ENCODE measurements around the gene NDUFC2.
"Not testable (repeated sequence)": the region's sequence is repeated elsewhere in the genome, so short reads cannot be mapped to it uniquely, and the experiment has no call there.

Gene NDUFC2

DNA sequence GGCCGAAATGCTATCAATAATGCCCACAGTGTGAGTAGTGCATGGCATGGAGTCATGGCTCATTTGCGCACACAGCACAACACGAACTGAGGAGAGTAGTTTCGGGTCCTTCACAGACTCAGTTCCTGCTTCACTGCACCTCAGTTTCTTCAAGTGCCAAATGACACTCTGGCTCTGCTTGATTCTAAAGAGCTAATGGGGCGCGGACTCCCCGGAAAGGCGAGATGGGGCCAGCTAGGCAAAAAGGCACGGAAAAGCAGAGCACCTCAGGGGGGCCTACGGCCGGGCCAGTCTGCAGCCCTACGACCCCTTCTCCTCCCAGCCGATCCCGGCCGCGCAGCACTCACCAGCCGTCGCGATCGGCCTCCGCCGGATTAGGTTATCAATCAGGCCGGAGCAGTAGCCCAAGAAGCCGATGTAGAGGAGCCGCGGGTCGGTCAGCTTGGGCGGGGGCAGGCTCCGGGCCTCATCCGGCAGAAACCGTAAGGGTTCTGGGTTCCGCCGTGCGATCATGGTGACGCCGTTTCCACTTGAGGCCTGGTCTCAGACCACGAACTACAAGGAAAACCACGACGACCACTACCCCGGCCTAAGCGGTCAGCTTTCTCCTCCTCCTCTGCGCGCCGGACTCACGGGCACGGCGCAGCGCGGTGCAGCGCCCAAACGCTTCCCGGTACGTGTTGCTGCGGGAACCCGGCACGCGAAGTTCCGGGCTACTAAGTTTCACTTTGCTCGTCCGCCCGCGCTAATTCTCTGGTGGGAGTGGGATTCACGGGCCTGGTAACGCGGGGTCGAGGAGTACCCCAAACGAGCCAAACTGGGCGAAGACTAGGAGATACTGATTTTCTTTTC, at the start of gene NDUFC2:
Gene NDUFC2 (minus strand): TSS at position 631 of the 852 bp plus-strand sequence. CDS start 118 bp downstream, at position 513.
- FAIRE-seq, result no peak

DNA sequence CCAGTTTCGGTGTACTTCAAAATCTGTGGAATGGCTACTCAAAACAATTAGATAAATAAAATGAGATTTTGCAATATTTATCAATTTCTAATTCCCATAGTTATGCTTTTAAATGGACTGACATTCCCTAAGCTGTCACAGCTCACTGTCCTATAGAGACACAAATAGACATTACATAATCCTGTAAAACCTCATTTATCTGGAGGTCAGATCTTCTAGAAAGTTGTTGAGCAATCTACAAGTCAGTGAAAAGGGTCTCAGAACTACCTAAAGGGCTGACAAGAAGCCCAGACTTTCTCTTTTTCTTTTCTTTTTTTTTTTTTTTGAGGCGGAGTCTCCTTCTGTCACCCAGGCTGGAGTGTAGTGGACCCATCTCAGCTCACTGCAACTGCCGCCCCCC, 47.7 kb upstream of the NDUFC2 start:
- FAIRE-seq, result no peak

DNA sequence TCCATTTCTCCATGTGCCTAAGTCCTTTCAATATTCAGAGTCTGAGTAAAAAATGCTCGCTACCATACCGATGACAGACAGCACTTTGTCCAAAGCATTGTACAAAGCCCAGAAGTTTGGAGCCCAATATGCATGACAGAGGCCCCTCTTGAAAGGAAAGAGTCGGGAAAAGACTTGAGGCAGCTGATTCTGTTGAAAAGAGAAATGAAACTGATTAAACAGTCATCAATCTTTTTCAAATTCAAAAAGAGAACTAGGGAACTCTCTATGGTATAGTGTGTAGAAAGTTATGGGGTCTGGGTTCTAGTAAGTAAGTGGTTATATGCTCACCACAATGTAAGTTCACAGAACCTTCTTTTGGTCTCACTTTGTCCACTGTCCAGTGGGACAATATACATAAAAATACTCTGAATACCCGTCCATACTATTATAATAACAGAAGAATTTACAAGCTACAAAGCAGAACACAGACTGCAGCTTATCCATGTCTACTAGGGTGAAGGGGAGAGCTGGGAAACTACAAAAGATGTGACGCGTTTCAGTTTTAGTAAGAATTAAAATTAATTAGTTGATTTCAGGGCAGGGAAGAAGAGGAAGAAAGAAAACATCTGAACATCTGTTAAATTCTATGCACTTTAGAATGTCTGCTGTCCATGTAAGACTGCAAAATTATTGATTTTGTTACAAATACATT, 33.1 kb upstream of the NDUFC2 start:
- FAIRE-seq, result no peak

DNA sequence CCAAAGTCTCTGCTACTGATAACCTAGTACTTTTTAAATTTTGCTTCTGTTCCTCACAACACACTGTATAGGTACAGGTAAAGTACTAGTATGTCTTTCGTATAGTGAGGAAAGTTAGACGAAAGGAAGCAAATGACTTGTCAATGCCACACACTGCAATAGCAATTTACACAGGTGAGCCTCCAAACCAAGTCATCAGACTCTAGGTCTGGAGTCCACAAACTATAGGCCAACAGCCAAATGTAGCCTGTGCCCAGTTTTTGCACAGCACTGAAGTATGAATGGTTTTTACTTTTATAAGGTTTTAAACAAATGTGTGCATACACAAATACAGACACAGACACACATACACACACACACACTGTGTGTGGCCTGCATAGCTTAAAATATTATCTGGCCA, 31.6 kb upstream of the NDUFC2 start:
- FAIRE-seq, result no peak

DNA sequence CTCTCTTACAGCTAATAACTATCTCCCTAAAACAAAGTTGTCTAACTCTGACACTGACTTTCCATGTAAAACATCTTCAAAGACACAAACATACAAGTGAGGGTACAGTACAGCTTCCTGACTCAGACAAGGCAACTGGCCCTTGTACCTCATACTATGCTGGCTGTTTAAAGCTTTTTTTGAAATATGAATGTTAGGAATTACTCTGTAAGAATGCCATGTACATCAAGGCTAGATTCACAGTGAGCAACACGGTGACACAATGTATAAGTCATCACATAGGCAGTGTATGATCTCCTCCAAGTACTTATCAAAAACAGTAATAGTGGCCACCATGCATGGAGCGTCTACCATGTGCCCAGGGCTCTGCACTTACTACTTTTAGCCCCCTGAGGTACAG, 31.2 kb upstream of the NDUFC2 start:
- no peak for FAIRE-seq

DNA sequence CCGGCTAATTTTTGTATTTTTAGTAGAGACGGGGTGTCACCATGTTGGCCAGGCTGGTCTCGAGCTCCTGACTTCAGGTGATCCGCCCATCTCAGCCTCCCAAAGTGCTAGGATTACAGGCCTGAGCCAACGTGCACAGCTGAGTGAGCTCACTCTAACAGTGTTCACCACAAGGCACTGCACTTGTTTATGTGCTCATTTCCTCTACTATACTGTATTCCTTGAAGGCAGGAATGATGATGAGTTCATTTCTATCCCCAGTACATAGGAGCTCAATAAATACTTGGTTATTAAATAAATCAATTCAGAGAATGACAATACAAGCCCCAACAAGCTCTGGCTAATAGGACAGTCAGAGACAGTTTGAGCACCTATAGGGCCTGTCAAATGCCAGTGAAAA, 30.7 kb upstream of the NDUFC2 start:
- no peak for FAIRE-seq

DNA sequence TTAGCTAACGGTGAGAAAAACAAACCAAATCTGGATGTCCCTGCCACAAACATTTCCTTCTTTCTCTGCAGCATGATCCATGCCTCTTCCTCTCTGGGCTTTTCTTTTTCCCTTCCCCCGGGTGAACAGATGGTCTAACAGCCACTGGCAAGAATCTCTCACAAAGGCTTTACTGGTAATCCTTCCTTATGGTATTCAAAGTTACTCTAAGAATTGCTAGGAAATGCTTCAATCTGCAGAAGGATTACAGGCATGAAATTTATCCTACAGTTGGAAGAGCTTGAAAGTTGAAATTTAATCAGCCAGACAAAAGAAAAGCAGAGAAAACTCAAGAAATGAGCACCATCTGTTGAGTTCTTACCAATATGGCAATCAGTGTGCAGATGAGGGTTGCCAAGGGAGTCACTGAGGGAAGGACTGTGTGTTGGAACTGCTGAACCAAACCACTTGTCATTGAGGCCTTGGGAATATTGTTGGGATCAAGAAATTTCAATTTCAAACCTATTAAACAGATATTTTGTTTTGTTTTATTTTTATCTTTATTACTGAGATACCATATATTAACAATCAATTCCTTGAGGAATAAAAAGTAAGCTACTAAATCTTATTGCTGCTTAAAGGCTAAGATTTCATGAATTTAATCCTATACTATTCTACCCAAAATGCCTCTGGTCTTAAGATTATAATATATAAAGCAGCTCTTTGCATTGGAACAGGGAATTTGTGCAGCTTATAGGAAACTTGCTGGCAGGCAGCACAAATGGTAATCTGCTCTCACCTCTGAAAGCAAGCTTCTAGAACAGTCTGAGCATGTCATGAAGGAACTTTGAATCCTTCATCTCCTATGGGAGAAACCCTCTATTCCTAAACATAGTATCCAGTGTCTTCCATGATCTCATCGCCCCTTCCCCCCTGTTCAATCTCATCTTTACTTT, 29.7 kb upstream of the NDUFC2 start:
- no peak for FAIRE-seq

DNA sequence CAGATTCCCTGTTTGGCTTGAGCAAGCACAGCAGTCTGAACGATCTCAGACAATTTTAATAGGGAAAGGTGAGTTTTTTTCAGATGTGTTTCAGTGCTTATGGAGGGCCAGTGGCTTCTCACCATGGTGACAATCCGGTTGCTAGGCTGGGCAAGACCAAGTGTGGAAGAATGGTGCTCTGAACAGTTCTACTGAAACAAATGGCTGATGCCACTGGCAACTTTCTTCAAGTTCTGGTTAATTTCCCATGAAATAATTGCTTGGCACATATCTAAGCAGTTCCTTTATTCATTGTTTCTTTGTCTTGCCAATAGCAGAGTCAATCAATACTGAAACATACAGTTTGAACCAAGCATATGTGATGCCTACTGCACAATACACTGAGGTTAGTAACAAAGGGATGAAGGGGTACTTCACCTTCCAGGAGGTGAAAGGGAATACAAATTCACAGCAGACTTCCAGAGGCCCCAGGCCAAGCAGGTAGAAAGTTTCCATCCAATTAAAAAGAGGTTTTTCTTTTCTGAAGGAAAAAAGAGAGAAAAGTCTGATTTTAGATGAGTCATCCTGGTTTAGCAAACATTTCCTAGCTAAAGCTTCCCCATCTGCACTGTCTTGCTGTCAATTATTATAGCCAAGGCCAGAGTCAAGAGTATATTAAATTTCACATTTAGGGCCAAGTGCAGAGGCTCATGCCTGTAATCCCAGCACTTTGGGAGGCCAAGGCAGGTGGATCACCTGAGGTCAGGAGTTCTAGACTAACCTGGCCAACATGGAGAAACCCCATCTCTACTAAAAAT, 21.2 kb upstream of the NDUFC2 start:
- no peak for FAIRE-seq

DNA sequence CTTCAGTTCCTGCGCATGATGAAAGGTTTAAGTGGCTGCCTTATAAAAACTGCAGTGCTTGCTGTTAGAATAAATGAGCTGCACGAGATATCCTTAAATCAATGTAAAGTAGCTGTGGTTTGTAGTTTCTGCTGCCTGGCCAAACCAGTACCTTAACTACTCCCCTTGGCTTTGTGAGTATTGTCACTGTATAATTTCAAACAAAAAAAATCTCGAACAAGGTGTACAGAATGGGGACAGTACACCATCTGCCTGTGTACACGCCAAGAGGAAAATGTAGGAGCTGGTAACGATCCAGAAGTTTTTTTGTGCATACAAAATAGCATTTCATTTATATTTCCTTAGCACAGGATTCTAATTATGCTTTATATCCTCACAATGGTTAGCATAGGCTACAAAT, 20.6 kb upstream of the NDUFC2 start:
- no peak for FAIRE-seq

DNA sequence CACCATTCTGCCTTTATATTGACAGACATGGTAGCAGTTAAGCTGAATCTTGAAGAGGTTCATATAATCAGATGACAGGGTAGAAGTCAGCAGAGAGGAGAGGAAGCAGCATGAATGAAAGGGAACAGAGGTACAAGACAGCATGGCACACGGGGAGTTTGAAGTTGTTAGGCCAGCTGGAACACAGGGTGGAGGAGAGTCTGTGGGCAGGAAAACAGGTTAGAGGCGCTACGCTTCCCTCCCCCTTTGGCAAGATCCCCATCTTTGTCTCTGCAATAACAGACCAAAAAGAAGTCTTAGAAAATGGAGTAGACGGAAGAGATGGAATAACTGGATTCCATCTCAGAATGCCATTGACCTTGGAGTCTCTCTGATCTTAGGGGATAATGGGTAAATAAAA, 20.0 kb upstream of the NDUFC2 start:
- no peak for FAIRE-seq

DNA sequence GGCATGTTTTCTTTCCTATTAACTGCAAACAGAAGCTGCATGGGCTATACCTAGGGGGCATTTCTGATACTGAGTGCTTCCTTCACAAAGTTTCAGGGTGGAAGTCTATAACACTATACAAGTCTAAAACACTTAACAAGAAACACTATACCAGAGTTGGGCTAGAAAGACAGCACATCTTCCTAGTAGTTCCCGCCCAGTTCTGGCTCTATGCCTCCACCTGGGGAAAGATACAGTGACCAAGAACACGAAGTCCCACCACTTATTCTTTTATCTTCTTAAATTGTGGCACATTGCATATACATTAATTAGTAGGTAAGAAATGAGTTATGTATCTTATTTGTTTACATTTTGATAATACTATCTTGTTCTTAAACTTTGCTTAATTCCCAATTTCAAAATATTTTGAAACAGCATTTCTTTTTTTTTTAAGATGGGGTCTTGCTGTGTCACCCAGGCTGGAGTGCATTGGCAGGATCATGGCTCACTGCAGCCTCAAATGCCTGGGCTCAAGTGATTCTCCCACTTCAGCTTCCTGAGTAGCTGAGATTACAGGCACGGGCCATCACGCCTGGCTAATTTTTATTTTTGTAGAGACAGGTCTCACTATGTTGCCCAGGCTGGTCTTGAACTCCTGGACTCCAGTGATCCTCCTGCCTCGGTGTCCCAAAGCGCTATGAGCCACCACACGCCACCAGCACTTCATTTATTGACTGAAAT, 18.2 kb upstream of the NDUFC2 start:
- FAIRE-seq, result no peak

DNA sequence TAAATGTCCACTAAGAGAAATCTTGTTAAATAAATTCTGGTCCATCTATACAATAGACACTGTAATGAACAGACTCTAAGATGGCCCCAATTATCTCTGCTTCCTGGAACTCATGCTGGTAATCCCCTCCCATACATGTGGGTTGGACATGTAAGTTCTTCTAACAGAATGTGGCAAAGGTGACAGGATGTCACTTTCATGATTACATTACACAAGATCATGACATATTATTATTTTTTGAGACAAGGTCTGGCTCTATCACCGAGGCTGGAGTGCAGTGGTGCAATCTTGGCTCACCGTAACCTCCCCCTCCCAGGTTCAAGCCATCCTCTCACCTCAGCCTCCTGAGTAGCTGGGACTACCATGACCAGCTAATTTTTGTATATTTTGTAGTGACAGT, 14.6 kb upstream of the NDUFC2 start:
- no peak for FAIRE-seq

DNA sequence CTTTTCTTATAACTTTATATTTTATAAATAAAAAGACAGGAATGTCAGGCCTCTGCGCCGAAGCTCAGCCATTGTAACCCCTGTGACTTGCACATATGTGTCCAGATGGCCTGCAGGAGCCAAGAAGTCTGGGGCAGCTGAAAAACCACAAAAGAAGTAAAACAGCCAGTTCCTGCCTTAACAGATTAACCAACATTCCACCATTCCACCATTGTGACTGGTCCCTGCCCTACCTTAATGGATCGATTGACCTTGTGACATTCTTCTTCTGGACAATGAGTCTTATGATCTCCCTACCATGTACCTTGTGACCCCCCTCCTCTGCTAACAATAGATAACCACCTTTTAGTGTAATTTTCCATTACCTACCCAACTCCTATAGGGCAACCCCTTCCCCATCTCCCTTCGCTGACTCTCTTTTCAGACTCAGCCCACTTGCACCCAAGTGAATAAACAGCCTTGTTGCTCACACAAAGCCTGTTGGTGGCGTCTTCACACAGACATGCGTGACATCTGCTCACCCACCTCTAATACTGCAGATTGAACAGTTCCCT, 6.9 kb upstream of the NDUFC2 start:
- FAIRE-seq, result not testable (repeated sequence)

DNA sequence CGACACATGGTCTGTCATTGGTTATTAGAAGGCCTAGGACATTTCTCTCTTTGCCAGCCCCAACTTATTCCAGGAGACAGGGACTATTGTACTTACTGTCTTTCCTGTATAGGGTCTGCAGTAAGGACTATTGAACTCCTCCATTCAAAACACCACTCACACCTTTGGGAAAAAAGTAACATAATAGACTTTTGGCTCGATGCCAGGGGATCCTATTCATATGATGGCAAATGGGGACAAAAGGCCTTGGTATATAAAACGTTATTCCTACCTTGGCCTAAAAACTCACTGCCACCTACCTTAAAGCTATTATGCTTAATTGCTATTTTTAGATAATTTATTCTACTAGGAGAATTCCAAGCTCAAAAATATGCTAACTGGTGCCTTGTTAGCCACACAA, 6.3 kb upstream of the NDUFC2 start:
- no peak for FAIRE-seq

DNA sequence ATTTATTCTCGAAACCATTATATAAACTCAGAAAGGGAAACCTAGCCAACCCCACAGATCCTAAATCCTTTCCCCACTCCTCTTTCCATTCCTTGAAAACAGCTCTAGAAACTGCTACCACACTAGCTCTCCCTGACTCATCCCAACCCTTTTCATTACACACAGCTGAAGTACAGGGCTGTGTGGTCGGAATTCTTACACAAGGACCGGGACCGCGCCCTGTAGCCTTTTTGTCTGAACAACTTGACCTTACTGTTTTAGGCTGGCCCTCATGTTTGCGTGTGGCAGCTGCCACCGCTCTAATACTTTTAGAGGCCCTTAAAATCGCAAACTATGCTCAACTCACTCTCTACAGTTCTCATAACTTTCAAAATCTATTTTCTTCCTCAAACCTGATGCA, 4.8 kb upstream of the NDUFC2 start:
- not testable (repeated sequence) for FAIRE-seq

DNA sequence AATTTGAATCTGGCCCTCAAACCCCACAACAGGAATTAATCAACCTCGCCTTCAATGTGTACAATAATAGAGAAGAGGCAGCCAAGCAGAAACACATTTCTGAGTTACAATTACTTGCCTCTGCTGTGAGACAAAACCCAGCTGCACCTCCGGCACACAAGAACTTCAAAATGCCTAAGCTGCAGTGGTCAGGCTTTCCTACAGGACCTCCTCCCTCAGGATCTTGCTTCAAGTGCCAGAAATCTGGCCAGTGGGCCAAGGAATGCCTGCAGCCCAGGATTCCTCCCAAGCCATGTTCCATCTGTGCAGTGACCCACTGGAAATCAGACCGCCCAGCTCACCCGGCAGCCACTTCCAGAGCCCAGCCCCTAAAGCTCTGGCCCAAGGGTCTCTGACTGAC, 3.4 kb upstream of the NDUFC2 start:
- FAIRE-seq, result no peak

DNA sequence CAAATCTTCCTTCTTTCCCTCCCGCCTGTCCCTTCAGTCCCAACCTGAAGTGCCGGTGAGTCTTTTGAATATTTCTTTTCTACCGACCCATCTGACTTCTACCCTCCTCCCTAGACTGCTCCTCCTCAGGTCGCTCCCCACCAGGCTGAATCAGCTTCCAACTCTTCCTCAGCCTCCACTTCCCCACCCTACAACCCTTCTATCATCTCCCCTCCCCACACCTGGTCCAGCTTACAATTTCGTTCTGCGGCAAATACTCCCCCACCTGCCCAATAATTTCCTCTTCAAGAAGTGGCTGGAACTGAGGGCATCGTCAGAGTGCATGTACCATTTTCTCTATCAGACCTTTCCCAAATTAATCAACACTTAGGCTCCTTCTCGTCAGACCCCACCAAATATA, 2.5 kb upstream of the NDUFC2 start:
- no peak for FAIRE-seq

DNA sequence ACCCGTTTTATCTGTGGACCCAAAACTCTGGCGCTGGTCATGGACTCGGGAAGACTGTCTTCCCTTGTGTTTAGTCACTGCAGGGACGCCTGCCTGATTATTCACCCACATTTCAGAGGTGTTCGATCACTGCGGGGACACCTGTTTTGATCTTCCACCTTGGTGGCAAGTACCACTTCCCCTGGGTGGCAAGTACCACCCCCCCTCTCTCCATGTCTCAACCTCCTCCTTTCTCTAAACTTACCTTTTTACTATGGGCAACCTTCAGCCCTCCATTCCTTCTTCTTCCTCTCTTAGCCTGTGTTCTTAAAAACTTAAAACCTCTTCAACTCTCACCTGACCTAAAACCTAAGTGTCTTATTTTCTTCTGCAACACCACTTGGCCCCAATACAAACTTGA, 1.9 kb upstream of the NDUFC2 start:
- FAIRE-seq, result no peak

DNA sequence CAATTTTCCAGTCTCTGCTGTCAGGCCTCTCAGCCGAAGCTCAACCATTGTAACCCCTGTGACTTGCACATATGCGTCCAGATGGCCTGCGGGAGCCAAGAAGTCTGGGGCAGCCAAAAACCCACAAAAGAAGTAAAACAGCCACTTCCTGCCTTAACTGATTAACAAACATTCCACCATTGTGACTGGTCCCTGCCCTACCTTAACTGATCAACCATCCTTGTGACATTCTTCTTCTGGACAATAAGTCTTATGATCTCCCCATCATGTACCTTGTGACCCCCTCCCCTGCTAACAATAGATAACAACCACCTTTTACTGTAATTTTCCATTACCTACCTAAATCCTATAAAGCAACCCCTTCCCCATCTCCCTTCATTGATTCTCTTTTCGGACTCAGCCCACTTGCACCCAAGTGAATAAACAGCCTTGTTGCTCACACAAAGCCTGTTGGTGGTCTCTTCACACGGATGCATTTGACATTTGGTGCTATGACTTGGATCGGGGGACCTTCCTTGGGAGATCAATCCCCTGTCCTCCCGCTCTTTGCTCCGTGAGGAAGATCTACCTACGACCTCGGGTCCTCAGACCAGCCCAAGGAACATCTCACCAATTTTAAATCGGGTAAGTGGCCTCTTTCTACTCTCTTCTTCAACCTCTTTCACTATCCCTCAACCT, 1.3 kb upstream of the NDUFC2 start:
- FAIRE-seq, result no peak

DNA sequence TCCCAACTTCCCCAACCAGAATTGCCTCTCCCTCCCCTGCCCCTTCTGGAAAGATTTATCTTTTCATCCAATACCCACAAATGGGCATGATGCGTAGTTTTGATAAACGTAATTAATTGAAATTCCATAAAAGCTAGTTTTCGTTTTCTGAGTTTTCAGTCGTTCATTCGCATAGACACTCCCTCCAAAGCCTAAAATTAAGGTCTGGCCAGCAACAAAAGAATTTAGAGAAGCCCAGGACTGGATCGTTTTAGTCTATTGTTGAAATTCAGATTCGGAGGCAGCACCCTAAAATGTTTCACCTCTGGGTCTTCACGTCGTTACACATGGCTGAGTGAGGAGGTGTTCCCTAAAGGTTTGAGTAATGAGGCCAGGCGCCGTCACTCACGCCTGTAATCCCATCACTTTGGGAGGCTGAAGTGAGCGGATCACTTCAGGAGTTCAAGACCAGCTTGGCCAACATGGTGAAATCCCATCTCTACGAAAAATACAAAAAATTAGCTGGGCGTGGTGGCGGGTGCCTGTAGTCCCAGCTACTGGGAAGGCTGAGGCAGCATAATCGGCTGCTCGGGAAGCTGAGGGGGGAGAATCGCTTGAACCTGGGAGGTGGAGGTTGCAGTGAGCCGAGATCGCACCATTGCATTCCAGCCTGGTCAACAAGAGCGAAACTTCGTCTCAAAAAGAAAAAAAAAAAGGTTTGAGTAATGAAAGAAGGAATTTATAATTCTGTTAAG, 589 bp upstream of the NDUFC2 start:
- no peak for FAIRE-seq
